Measurements from ENCODE around the gene SECISBP2.

DNA sequence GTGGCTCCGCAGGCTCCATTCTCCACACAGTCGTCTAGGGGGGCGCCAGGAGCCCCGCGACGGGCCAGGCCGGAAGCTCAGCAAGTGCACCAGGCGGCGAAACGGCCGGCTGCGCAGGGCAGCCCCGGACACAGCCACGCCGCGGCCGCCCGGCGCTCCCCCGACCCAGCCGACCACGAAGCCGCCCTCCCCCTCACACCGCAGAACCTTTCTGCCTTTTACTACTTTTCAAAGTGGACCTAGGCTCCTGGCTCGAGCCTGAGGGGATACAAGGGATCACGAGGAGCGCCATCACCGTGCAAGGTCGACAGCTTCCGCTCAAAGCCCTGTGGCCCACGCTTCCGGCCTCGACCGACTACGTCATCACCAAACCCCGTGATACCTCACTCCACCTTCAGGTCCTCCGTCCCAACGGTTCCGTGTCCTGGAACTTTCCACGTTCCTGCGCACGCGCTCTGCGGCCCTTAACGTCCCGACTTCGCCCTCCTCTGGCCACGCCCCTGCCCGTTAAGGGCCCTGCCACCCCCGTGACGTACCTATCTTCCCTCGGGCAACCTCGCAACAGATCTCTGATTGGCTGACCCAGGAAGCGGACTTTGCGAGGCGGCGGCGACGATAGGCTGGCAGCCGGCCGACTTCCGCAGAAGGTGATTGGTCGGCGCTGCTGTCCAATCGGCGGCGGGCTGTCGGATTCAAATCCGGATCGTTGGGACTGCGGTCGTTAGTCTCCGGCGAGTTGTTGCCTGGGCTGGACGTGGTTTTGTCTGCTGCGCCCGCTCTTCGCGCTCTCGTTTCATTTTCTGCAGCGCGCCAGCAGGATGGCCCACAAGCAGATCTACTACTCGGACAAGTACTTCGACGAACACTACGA is 7.6 kb upstream of the SECISBP2 start, which contains the start of gene CKS2:
- peak in 1 of 3 experiments; percentile 1 for TF ChIP-seq CTCF (IDR thresholded peaks at IDR 0.05)
- peak; percentile 97 for TF ChIP-seq POLR2A (IDR thresholded peaks at IDR 0.05)
